Activated B cell treated with CpG ODN at 0.5 μM for 24 hours (primary cell): Measurements from ENCODE around the gene CHN1. TPM values are rescaled to one million over a fixed set of nuclear protein-coding genes. Genes with fewer than 3 reads are reported as not detected.

Experiments used
- ATAC-seq: fragments of 200-7000 bp; cut with Tn5 transposase; one replicate; pipeline ENCODE4 v1.10.0; 2021; ENCODE audit warnings: low read depth, mild to moderate bottlenecking, moderate library complexity
- CTCF ChIA-PET: fragments of 350-600 bp; sonication (Branson Sonifier 250); formaldehyde crosslinking; loops from one replicate; lab custom pipeline; 2021; ENCODE audit warnings: antibody characterized with exemption; lab: Charles Lee
- POLR2A ChIA-PET: fragments of 350-600 bp; sonication (Branson Sonifier 250); formaldehyde crosslinking; loops from one replicate; lab custom pipeline; 2021; ENCODE audit warnings: antibody characterized with exemption; lab: Charles Lee
- DNase-seq: peaks from one replicate; pipeline ENCODE4 v3.0.0; 2022
- H3K27ac Mint-ChIP-seq: one replicate; pipeline ENCODE4 v1.8.0; 2020; ENCODE audit warnings: mixed read lengths
- H3K27me3 Mint-ChIP-seq: one replicate; pipeline ENCODE4 v1.8.0; 2021; ENCODE audit warnings: mixed read lengths
- H3K36me3 Mint-ChIP-seq: one replicate; pipeline ENCODE4 v1.8.0; 2021; ENCODE audit warnings: low read depth, mixed read lengths
- H3K4me1 Mint-ChIP-seq: one replicate; pipeline ENCODE4 v1.8.0; 2021; ENCODE audit warnings: mixed read lengths
- H3K4me3 Mint-ChIP-seq: one replicate; pipeline ENCODE4 v1.8.0; 2020; ENCODE audit warnings: mild to moderate bottlenecking, mixed read lengths
- H3K9me3 Mint-ChIP-seq: one replicate; pipeline ENCODE4 v1.8.0; 2020; ENCODE audit warnings: mixed read lengths
- intact Hi-C: fragments of 100-400 bp; cut with micrococcal nuclease; formaldehyde crosslinking; loops from one replicate; pipeline ENCODE4 v1.15.1; 2024
- total RNA-seq: library from RNA; stranded (reverse); gene quantifications from 2 replicates; pipeline ENCODE4 v1.2.3, GENCODE V29; 2022
- TF ChIP-seq, protein P1 (sequence below): fragments of 200-600 bp; IDR thresholded peaks from one replicate; pipeline ENCODE4 v1.8.0; 2022; ENCODE audit warnings: antibody characterized with exemption, mild to moderate bottlenecking

Gene CHN1
- total RNA-seq, 1 donor from 2014 or later: 0.80 TPM

GRCh38 chr2:174969091-174969734 lies 36.0 kb downstream of the CHN1 start:
- ATAC-seq (no peak), DNase-seq (no peak)
- no peaks in the 10 kb centered on the region for H3K4me1 Mint-ChIP-seq
- no peaks in the 10 kb centered on the region for H3K36me3 Mint-ChIP-seq
- peaks cover 15% of the 10 kb centered on the region for H3K27me3 Mint-ChIP-seq
- H3K27ac Mint-ChIP-seq: no peak overlapping the region
- POLR2A ChIA-PET: no interaction called here
- H3K9me3 Mint-ChIP-seq: no peaks in the 10 kb centered on the region
- TF ChIP-seq, protein P1, sequence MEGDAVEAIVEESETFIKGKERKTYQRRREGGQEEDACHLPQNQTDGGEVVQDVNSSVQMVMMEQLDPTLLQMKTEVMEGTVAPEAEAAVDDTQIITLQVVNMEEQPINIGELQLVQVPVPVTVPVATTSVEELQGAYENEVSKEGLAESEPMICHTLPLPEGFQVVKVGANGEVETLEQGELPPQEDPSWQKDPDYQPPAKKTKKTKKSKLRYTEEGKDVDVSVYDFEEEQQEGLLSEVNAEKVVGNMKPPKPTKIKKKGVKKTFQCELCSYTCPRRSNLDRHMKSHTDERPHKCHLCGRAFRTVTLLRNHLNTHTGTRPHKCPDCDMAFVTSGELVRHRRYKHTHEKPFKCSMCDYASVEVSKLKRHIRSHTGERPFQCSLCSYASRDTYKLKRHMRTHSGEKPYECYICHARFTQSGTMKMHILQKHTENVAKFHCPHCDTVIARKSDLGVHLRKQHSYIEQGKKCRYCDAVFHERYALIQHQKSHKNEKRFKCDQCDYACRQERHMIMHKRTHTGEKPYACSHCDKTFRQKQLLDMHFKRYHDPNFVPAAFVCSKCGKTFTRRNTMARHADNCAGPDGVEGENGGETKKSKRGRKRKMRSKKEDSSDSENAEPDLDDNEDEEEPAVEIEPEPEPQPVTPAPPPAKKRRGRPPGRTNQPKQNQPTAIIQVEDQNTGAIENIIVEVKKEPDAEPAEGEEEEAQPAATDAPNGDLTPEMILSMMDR: no peak
- no peak overlapping the region for H3K4me3 Mint-ChIP-seq
- intact Hi-C loops: no loop called here
- CTCF ChIA-PET: no interaction called here

DNA sequence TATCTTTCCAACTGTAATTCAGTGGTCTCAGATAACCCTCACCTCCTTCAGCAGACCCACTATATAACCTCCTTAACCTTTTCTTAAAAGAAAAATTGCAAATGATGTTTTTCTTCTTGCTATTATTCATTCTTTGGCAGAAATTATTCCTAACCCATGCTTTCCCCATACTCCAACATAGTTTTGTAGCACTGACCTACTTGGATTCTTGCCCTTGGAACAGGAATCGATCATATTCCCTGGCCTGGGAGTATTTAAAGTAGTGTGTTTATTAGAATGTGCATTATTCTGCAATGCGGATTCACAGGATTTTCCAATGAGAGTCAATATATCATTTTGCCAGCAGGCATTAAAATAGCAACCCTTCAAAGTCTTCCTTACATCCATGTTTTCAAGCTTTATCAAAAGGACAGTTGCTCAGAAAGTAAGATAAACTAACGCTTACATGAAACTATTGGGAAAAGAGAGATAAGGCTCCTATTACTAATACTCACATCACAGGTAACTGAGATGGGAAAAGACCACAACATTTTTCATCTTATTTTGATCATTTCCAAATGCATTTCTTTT lies 37.4 kb downstream of the CHN1 start:
- TF ChIP-seq, protein P1: no peak
- ChIA-PET POLR2A (no interaction called here), CTCF (no interaction called here)
- peaks cover 14% of the 10 kb centered on the region for H3K27me3 Mint-ChIP-seq
- H3K27ac Mint-ChIP-seq: no peak overlapping the region
- no peak overlapping the region for H3K4me3 Mint-ChIP-seq
- DNase-seq: no peak
- no peaks in the 10 kb centered on the region for H3K36me3 Mint-ChIP-seq
- peaks cover 4% of the 10 kb centered on the region for H3K9me3 Mint-ChIP-seq
- intact Hi-C loops: no loop called here
- no peaks in the 10 kb centered on the region for H3K4me1 Mint-ChIP-seq
- no peak for ATAC-seq

- Mint-ChIP-seq H3K36me3 (no peaks in the 10 kb centered on the region), H3K27ac (no peak overlapping the region), H3K4me3 (no peak overlapping the region), H3K27me3 (peaks cover 14% of the 10 kb centered on the region), H3K4me1 (no peaks in the 10 kb centered on the region), H3K9me3 (peaks cover 4% of the 10 kb centered on the region)
- no peak for DNase-seq
- POLR2A ChIA-PET: no interaction called here
- CTCF ChIA-PET: no interaction called here
- intact Hi-C loops: no loop called here
- ATAC-seq: no peak
- TF ChIP-seq, protein P1: no peak
These were observed 38.1 kb downstream of the CHN1 start for GRCh38 chr2:174967086-174967485.

GRCh38 chr2:174965992-174966744 lies 39.0 kb downstream of the CHN1 start:
- CTCF ChIA-PET: no interaction called here
- no peak for ATAC-seq
- TF ChIP-seq, protein P1: no peak
- no peak overlapping the region for H3K27ac Mint-ChIP-seq
- H3K4me3 Mint-ChIP-seq: no peak overlapping the region
- POLR2A ChIA-PET: no interaction called here
- no peak for DNase-seq
- no peaks in the 10 kb centered on the region for H3K36me3 Mint-ChIP-seq
- H3K9me3 Mint-ChIP-seq: peaks cover 4% of the 10 kb centered on the region
- intact Hi-C loops: no loop called here
- peaks cover 16% of the 10 kb centered on the region for H3K27me3 Mint-ChIP-seq
- no peaks in the 10 kb centered on the region for H3K4me1 Mint-ChIP-seq

DNA sequence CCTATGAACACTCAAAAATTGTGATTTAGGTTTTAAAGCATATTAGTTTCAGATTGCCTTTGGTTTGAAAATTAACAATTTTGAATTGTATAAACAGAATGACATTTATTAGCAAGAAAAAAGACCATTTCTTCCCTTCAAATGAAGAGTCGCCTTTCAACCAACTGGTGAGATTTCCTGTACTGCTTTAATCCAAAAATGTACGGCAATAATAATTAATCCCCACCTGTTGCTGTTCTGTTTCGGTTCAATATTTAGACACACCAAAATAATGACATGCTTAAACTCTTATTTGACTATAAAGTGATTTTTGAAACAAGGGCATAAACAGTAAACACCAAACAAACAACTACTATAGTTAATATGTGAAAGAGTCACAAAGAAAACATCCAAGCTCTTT lies 39.6 kb downstream of the CHN1 start:
- intact Hi-C loops: no loop called here
- DNase-seq: no peak
- H3K36me3 Mint-ChIP-seq: no peaks in the 10 kb centered on the region
- POLR2A ChIA-PET: no interaction called here
- no peak for ATAC-seq
- no peak overlapping the region for H3K4me3 Mint-ChIP-seq
- peaks cover 4% of the 10 kb centered on the region for H3K9me3 Mint-ChIP-seq
- peaks cover 16% of the 10 kb centered on the region for H3K27me3 Mint-ChIP-seq
- TF ChIP-seq, protein P1: no peak
- no peak overlapping the region for H3K27ac Mint-ChIP-seq
- H3K4me1 Mint-ChIP-seq: no peaks in the 10 kb centered on the region
- CTCF ChIA-PET: no interaction called here
